HFFc6 (cell line): ENCODE measurements around the gene RCOR2. TPM values are rescaled to one million over a fixed set of nuclear protein-coding genes. Genes with fewer than 3 reads are reported as not detected.

Source experiments
- DNase-seq: peaks from one replicate; pipeline ENCODE4 v3.0.0-alpha.2; 2018
- H3K27ac Mint-ChIP-seq: 2 replicates; pipeline ENCODE4 v1.8.0; 2020; ENCODE audit warnings: mild to moderate bottlenecking, mixed read lengths
- H3K27me3 Mint-ChIP-seq: 2 replicates; pipeline ENCODE4 v1.8.0; 2021; ENCODE audit warnings: mild to moderate bottlenecking, moderate library complexity, mixed read lengths; ENCODE audit not compliant: insufficient read depth
- H3K36me3 Mint-ChIP-seq: 2 replicates; pipeline ENCODE4 v1.8.0; 2021; ENCODE audit warnings: low read depth, mixed read lengths
- H3K4me1 Mint-ChIP-seq: 2 replicates; pipeline ENCODE4 v1.8.0; 2020; ENCODE audit warnings: low read depth, mixed read lengths
- H3K4me3 Mint-ChIP-seq: 2 replicates; pipeline ENCODE4 v1.8.0; 2020; ENCODE audit warnings: mild to moderate bottlenecking, moderate library complexity, mixed read lengths
- H3K9me3 Mint-ChIP-seq: 2 replicates; pipeline ENCODE4 v1.8.0; 2020; ENCODE audit warnings: mild to moderate bottlenecking, mixed read lengths
- CTCF ChIP-seq: fragments of 200-600 bp; sonication (generic); IDR thresholded peaks from 2 replicates; pipeline ENCODE4 v1.5.0; 2021; ENCODE audit warnings: antibody characterized with exemption, mild to moderate bottlenecking
- total RNA-seq, 6 experiments: library from RNA; stranded (reverse); fragmentation: NEBNext Ultra II Directional; extraction: Animal tissue kit (Norgen Biotek cat#: 25700); gene quantifications; 2 replicates in 1 of 6; 3 replicates in 5 of 6; pipeline ENCODE4 v1.2.3, GENCODE V29; 2021

Gene RCOR2
- total RNA-seq, 6 experiments from 2014 or later: 0.34 to 0.72 (median 0.41) TPM

DNA sequence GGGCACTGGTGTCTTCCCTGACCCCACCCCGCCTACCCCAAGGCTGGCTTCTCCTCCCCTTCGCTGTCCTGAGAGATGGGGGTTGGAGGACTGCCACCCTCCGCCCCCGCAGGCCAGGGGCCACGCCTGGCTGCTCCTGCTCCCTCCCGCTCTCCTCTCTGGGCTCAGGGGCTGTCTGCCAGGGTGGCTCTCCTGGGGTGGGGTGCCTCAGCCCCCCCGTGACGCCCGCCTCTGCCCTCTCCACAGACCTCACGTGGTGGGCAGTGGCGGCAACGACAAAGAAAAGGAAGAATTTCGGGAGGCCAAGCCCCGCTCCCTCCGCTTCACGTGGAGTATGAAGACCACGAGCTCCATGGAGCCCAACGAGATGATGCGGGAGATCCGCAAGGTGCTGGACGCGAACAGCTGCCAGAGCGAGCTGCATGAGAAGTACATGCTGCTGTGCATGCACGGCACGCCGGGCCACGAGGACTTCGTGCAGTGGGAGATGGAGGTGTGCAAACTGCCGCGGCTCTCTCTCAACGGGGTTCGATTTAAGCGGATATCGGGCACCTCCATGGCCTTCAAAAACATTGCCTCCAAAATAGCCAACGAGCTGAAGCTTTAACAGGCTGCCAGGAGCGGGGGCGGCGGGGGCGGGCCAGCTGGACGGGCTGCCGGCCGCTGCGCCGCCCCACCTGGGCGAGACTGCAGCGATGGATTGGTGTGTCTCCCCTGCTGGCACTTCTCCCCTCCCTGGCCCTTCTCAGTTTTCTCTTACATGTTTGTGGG lies 8.1 kb downstream of the RCOR2 start:
- Mint-ChIP-seq H3K9me3 (no peaks in the 10 kb centered on the region), H3K27me3 (peaks cover 3% of the 10 kb centered on the region), H3K4me1 (no peaks in the 10 kb centered on the region), H3K36me3 (peaks cover under 1% of the 10 kb centered on the region; the same call in 1 of the 2 replicates), H3K27ac (no peak overlapping the region), H3K4me3 (no peak overlapping the region)
- no peak for TF ChIP-seq CTCF
- DNase-seq: no peak

DNA sequence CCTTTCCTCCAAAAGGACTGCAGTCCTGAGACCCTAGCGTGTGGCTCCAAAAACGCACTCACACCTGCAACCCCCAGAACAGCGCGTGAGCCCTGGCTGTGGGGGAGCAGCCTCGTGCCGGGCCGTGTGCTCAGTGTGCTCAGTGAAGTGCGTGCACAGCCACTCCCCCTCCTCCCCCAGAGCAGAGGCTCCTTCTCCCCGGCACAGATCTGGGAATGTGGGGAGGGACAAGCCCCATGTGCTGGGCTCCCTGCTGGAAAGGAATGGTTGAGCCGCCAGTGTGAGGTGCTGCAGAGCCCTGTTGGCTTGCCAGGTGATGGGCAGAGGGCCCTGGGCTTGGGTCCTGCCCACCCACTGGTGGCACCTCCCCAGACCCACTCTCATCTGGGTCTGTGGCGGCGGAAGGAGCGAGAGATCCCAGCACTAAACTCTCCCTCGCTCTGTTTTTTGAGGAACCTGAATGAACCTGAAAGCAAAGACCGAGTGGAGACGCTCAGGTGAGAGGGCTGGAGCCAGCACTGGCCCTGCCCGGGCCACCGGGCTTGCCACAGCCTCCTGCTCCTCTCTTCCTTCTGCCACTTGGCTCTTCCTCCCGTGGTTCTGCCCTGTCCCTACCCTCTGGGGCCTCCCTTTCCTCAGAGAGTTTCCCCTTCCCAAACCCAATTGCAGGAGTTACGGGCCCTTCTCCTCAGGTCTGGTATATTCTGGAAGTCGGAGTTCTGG lies 9.0 kb downstream of the RCOR2 start:
- peaks cover 6% of the 10 kb centered on the region; the same call in 1 of the 2 replicates for H3K36me3 Mint-ChIP-seq
- DNase-seq: no peak

GRCh38 chr11:63907063-63907462 lies 9.9 kb downstream of the RCOR2 start:
- peaks cover 3% of the 10 kb centered on the region for H3K27me3 Mint-ChIP-seq
- peaks cover 6% of the 10 kb centered on the region; the same call in 1 of the 2 replicates for H3K36me3 Mint-ChIP-seq
- no peaks in the 10 kb centered on the region for H3K4me1 Mint-ChIP-seq
- TF ChIP-seq CTCF: no peak
- no peak overlapping the region for H3K27ac Mint-ChIP-seq
- H3K9me3 Mint-ChIP-seq: no peaks in the 10 kb centered on the region
- DNase-seq: no peak
- H3K4me3 Mint-ChIP-seq: no peak overlapping the region

More for the DNA sequence above, 9.0 kb downstream of the RCOR2 start:
- TF ChIP-seq CTCF: no peak
- no peaks in the 10 kb centered on the region for H3K4me1 Mint-ChIP-seq
- peaks cover 3% of the 10 kb centered on the region for H3K27me3 Mint-ChIP-seq
- H3K27ac Mint-ChIP-seq: no peak overlapping the region
- no peak overlapping the region for H3K4me3 Mint-ChIP-seq
- H3K9me3 Mint-ChIP-seq: no peaks in the 10 kb centered on the region

- TF ChIP-seq CTCF: peak; percentile 71
- Mint-ChIP-seq H3K27me3 (peaks cover 3% of the 10 kb centered on the region), H3K27ac (no peak overlapping the region), H3K4me3 (no peak overlapping the region), H3K36me3 (peaks cover 6% of the 10 kb centered on the region; the same call in 1 of the 2 replicates), H3K4me1 (no peaks in the 10 kb centered on the region), H3K9me3 (no peaks in the 10 kb centered on the region)
- DNase-seq: no peak
Measured at GRCh38 chr11:63906585-63906984, 10.4 kb downstream of the RCOR2 start.

- H3K27me3 Mint-ChIP-seq: peaks cover 3% of the 10 kb centered on the region
- H3K4me1 Mint-ChIP-seq: no peaks in the 10 kb centered on the region
- H3K36me3 Mint-ChIP-seq: peaks cover 6% of the 10 kb centered on the region; the same call in 1 of the 2 replicates
- H3K4me3 Mint-ChIP-seq: no peak overlapping the region
- no peak for DNase-seq
- no peak for TF ChIP-seq CTCF
- no peaks in the 10 kb centered on the region for H3K9me3 Mint-ChIP-seq
- H3K27ac Mint-ChIP-seq: peak overlapping the region; percentile 46; the same call in 1 of the 2 replicates
Measured at GRCh38 chr11:63906087-63906486, 10.9 kb downstream of the RCOR2 start.
